ENCODE data around the gene MIF4GD.

- peak; percentile 34 for TF ChIP-seq CTCF (IDR thresholded peaks at IDR 0.05; ENCODE audit: low read depth, low read length, poor library complexity, severe bottlenecking)
- no peak for TF ChIP-seq EZH2phosphoT487 (IDR thresholded peaks at IDR 0.05; ENCODE audit: borderline replicate concordance, low read length)
Measured at GRCh38 chr17:75271955-75272847, 1.2 kb upstream of the MIF4GD start.

Measured in DOHH2 (cell line).